ENCODE data around the gene DUSP16. TPM values are rescaled to one million over a fixed set of nuclear protein-coding genes. Genes with fewer than 3 reads are reported as not detected.

The DUSP16 gene
- total and polyA plus RNA-seq, 2 experiments from 2014 or later = 11.7 to 59.4 TPM

GRCh38 chr12:12468575-12468974, 94.1 kb downstream of the DUSP16 start:
- ATAC-seq (no peak), DNase-seq (ENCODE audit: low spot score) (no peak)
- peaks cover 24% of the 10 kb centered on the region for H3K9me3 Mint-ChIP-seq
- no peaks in the 10 kb centered on the region for H3F3A ChIP-seq (replicated peaks; ENCODE audit: low read depth)
- no peaks in the 10 kb centered on the region for H3K9me2 ChIP-seq (ENCODE audit: insufficient read depth)
- H3K4me1 ChIP-seq (ENCODE audit: insufficient read depth) = peaks cover 8% of the 10 kb centered on the region
- no peaks in the 10 kb centered on the region for H3K27me3 Mint-ChIP-seq (ENCODE audit: insufficient read depth, low read depth, poor library complexity)
- H4K20me1 ChIP-seq (replicated peaks; ENCODE audit: insufficient read depth) = 0 out of 2 replicates have a peak, but pooled peaks cover 8% of the 10 kb centered on the region
- peaks cover 6% of the 10 kb centered on the region for H3K4me1 Mint-ChIP-seq
- H2AFZ ChIP-seq = no peak overlapping the region
- TF ChIP-seq EZH2 (IDR thresholded peaks at IDR 0.05; ENCODE audit: low read depth, unreplicated experiment) = no peak
- TF ChIP-seq, protein P1, sequence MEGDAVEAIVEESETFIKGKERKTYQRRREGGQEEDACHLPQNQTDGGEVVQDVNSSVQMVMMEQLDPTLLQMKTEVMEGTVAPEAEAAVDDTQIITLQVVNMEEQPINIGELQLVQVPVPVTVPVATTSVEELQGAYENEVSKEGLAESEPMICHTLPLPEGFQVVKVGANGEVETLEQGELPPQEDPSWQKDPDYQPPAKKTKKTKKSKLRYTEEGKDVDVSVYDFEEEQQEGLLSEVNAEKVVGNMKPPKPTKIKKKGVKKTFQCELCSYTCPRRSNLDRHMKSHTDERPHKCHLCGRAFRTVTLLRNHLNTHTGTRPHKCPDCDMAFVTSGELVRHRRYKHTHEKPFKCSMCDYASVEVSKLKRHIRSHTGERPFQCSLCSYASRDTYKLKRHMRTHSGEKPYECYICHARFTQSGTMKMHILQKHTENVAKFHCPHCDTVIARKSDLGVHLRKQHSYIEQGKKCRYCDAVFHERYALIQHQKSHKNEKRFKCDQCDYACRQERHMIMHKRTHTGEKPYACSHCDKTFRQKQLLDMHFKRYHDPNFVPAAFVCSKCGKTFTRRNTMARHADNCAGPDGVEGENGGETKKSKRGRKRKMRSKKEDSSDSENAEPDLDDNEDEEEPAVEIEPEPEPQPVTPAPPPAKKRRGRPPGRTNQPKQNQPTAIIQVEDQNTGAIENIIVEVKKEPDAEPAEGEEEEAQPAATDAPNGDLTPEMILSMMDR (conservative IDR thresholded peaks at IDR 0.05; ENCODE audit: low read depth in 2 of 2) = no peak
- no peak for TF ChIP-seq STAT1 (IDR thresholded peaks at IDR 0.05; ENCODE audit: unreplicated experiment)
- no peak for TF ChIP-seq CREB1 (CRISPR knock-in tag; IDR thresholded peaks at IDR 0.05; ENCODE audit: low read depth)
- TF ChIP-seq, protein P2, sequence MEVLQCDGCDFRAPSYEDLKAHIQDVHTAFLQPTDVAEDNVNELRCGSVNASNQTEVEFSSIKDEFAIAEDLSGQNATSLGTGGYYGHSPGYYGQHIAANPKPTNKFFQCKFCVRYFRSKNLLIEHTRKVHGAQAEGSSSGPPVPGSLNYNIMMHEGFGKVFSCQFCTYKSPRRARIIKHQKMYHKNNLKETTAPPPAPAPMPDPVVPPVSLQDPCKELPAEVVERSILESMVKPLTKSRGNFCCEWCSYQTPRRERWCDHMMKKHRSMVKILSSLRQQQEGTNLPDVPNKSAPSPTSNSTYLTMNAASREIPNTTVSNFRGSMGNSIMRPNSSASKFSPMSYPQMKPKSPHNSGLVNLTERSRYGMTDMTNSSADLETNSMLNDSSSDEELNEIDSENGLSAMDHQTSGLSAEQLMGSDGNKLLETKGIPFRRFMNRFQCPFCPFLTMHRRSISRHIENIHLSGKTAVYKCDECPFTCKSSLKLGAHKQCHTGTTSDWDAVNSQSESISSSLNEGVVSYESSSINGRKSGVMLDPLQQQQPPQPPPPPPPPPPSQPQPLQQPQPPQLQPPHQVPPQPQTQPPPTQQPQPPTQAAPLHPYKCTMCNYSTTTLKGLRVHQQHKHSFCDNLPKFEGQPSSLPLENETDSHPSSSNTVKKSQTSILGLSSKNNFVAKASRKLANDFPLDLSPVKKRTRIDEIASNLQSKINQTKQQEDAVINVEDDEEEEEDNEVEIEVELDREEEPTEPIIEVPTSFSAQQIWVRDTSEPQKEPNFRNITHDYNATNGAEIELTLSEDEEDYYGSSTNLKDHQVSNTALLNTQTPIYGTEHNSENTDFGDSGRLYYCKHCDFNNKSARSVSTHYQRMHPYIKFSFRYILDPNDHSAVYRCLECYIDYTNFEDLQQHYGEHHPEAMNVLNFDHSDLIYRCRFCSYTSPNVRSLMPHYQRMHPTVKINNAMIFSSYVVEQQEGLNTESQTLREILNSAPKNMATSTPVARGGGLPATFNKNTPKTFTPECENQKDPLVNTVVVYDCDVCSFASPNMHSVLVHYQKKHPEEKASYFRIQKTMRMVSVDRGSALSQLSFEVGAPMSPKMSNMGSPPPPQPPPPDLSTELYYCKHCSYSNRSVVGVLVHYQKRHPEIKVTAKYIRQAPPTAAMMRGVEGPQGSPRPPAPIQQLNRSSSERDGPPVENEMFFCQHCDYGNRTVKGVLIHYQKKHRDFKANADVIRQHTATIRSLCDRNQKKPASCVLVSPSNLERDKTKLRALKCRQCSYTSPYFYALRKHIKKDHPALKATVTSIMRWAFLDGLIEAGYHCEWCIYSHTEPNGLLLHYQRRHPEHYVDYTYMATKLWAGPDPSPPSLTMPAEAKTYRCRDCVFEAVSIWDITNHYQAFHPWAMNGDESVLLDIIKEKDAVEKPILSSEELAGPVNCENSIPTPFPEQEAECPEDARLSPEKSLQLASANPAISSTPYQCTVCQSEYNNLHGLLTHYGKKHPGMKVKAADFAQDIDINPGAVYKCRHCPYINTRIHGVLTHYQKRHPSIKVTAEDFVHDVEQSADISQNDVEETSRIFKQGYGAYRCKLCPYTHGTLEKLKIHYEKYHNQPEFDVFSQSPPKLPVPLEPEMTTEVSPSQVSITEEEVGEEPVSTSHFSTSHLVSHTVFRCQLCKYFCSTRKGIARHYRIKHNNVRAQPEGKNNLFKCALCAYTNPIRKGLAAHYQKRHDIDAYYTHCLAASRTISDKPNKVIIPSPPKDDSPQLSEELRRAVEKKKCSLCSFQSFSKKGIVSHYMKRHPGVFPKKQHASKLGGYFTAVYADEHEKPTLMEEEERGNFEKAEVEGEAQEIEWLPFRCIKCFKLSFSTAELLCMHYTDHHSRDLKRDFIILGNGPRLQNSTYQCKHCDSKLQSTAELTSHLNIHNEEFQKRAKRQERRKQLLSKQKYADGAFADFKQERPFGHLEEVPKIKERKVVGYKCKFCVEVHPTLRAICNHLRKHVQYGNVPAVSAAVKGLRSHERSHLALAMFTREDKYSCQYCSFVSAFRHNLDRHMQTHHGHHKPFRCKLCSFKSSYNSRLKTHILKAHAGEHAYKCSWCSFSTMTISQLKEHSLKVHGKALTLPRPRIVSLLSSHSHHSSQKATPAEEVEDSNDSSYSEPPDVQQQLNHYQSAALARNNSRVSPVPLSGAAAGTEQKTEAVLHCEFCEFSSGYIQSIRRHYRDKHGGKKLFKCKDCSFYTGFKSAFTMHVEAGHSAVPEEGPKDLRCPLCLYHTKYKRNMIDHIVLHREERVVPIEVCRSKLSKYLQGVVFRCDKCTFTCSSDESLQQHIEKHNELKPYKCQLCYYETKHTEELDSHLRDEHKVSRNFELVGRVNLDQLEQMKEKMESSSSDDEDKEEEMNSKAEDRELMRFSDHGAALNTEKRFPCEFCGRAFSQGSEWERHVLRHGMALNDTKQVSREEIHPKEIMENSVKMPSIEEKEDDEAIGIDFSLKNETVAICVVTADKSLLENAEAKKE (CRISPR knock-in tag; IDR thresholded peaks at IDR 0.05) = no peak
- no peak for TF ChIP-seq POLR2AphosphoS5 (IDR thresholded peaks at IDR 0.05; ENCODE audit: low read depth)
- no peak for TF ChIP-seq ZNF114 (CRISPR knock-in tag; IDR thresholded peaks at IDR 0.05)
- TF ChIP-seq EZH2phosphoT487 (IDR thresholded peaks at IDR 0.05; ENCODE audit: unreplicated experiment) = no peak
- no peak for TF ChIP-seq NANOG (IDR thresholded peaks at IDR 0.05; ENCODE audit: borderline replicate concordance)
- no peaks in the 10 kb centered on the region for H3K79me2 ChIP-seq (replicated peaks; ENCODE audit: insufficient read depth)
- H3K4me3 ChIP-seq = no peak overlapping the region
- H3K4me2 ChIP-seq = no peak overlapping the region
- no peaks in the 10 kb centered on the region for H3K27me3 ChIP-seq (ENCODE audit: insufficient read depth)
- H3K36me3 Mint-ChIP-seq (ENCODE audit: low read depth) = peaks cover 35% of the 10 kb centered on the region
- H3K4me3 Mint-ChIP-seq = no peak overlapping the region
- no peaks in the 10 kb centered on the region for H3K36me3 ChIP-seq (ENCODE audit: insufficient read depth)
- H3K27ac ChIP-seq (ENCODE audit: low read depth) = no peak overlapping the region
- no peak overlapping the region for H3K27ac Mint-ChIP-seq

Measured in GM23338 (cell line).